Common myeloid progenitor, CD34-positive (primary cell): Measurements from ENCODE around the gene CARD9.
"Not testable (repeated sequence)": the region's sequence is repeated elsewhere in the genome, so short reads cannot be mapped to it uniquely, and the experiment has no call there.

Source experiments
- CTCF ChIA-PET: fragments of 350-600 bp; sonication (Branson Sonifier 250); formaldehyde crosslinking; loops from one replicate; lab custom pipeline; 2021; ENCODE audit warnings: antibody characterized with exemption; lab: Charles Lee
- POLR2A ChIA-PET: fragments of 350-600 bp; sonication (Branson Sonifier 250); formaldehyde crosslinking; loops from one replicate; lab custom pipeline; 2021; ENCODE audit warnings: antibody characterized with exemption; lab: Charles Lee
- DNase-seq, 3 donors: peaks; one replicate each; pipeline versions ENCODE4 v3.0.0 to v3.0.0-alpha.2; 2013
- H3K27ac ChIP-seq, 2 experiments: 1 replicate in 1 of 2; 2 replicates in 1 of 2; pipeline ENCODE4 v1.7.0; 2013; ENCODE audit warnings: inconsistent platforms in 2 of 2, low read length in 2 of 2, mild to moderate bottlenecking in 2 of 2, low read depth in 1 of 2, moderate library complexity in 1 of 2; ENCODE audit not compliant: severe bottlenecking in 2 of 2, insufficient read depth in 1 of 2, poor library complexity in 1 of 2
- H3K27me3 ChIP-seq, 5 experiments: replicated peaks in 2 of 5; 1 replicate in 3 of 5; 2 replicates in 2 of 5; pipeline versions ENCODE4 v1.6.1 to v1.7.0; 2013; ENCODE audit warnings: low read length in 4 of 5, mild to moderate bottlenecking in 2 of 5, moderate library complexity in 2 of 5, inconsistent platforms in 1 of 5; ENCODE audit not compliant: insufficient read depth in 5 of 5, control insufficient read depth in 4 of 5
- H3K36me3 ChIP-seq, 4 experiments: 1 replicate in 2 of 4; 2 replicates in 2 of 4; pipeline versions ENCODE4 v1.6.1 to v1.7.0; 2013; ENCODE audit warnings: low read length in 3 of 4, control low read depth in 1 of 4, mild to moderate bottlenecking in 1 of 4; ENCODE audit not compliant: control insufficient read depth in 4 of 4, insufficient read depth in 4 of 4
- H3K4me1 ChIP-seq, 4 experiments: 1 replicate in 3 of 4; 2 replicates in 1 of 4; pipeline versions ENCODE4 v1.6.1 to v1.7.1; 2013; ENCODE audit warnings: low read length in 3 of 4, mild to moderate bottlenecking in 3 of 4, control low read depth in 1 of 4, inconsistent platforms in 1 of 4, moderate library complexity in 1 of 4; ENCODE audit not compliant: control insufficient read depth in 4 of 4, insufficient read depth in 4 of 4; ENCODE audit errors: control extremely low read depth in 1 of 4
- H3K4me3 ChIP-seq, 7 experiments: 1 replicate in 4 of 7; 2 replicates in 3 of 7; pipeline versions ENCODE4 v1.5.1 to v1.7.0; 2013; ENCODE audit warnings: mild to moderate bottlenecking in 7 of 7, low read length in 6 of 7, moderate library complexity in 6 of 7, inconsistent platforms in 2 of 7, low read depth in 2 of 7, control low read depth in 1 of 7; ENCODE audit not compliant: insufficient read depth in 4 of 7, control insufficient read depth in 1 of 7; ENCODE audit errors: extremely low read depth in 1 of 7
- H3K9me3 ChIP-seq, 5 experiments: 1 replicate in 4 of 5; 2 replicates in 1 of 5; pipeline versions ENCODE4 v1.6.1 to v1.7.1; 2013; ENCODE audit warnings: low read length in 4 of 5, mild to moderate bottlenecking in 2 of 5, inconsistent platforms in 1 of 5, low read depth in 1 of 5, moderate library complexity in 1 of 5; ENCODE audit not compliant: control insufficient read depth in 4 of 5, insufficient read depth in 2 of 5; ENCODE audit errors: control extremely low read depth in 1 of 5
- WGBS: methylation state at CpG from one replicate; pipeline ENCODE4 v1.1.5; 2013; ENCODE audit not compliant: insufficient coverage; 5-methylcytosine and 5-hydroxymethylcytosine counted together

The CARD9 gene

DNA sequence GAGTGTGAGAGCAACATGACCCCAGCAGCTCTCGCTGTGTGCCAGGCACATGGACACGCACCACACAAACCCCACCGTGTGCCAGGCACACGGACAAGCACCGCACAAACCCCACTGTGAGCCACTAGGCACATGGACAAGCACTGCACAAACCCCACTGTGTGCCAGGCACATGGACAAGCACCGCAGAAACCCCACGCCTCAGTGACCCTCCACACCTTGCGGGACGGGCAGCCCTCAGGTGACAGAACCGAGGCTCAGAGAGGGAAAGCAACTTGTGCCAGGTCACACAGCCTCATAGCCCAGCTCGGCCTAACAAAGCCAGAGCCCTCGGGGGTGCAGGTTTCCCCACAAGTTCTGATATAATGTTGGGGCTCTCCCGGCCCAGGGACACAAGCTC, 48.1 kb downstream of the CARD9 start:
- CTCF ChIA-PET: interaction anchor here (0.9 to 9.6 kb wide), 4 partner anchors 13 to 41 kb away, joined by 3 to 101 read pairs (median 3); no protein-coding TSS in a partner anchor
- POLR2A ChIA-PET: no interaction called here
- WGBS: 96% methylated on average over 13 of the region's 13 CpGs
- Histone ChIP-seq H3K27ac (peak overlapping the region; percentile 64 to 79), H3K9me3 (no peaks in the 10 kb centered on the region), H3K27me3 (no peaks in the 10 kb centered on the region), H3K4me1 (peaks cover 0 to 75% (median 61%) of the 10 kb centered on the region in 4 experiments), H3K4me3 (peak overlapping the region in 3 of 7 experiments; percentile 48 to 62 (median 49)), H3K36me3 (peaks cover 0 to 2% (median 0%) of the 10 kb centered on the region in 4 experiments)
- DNase-seq: no peak

DNA sequence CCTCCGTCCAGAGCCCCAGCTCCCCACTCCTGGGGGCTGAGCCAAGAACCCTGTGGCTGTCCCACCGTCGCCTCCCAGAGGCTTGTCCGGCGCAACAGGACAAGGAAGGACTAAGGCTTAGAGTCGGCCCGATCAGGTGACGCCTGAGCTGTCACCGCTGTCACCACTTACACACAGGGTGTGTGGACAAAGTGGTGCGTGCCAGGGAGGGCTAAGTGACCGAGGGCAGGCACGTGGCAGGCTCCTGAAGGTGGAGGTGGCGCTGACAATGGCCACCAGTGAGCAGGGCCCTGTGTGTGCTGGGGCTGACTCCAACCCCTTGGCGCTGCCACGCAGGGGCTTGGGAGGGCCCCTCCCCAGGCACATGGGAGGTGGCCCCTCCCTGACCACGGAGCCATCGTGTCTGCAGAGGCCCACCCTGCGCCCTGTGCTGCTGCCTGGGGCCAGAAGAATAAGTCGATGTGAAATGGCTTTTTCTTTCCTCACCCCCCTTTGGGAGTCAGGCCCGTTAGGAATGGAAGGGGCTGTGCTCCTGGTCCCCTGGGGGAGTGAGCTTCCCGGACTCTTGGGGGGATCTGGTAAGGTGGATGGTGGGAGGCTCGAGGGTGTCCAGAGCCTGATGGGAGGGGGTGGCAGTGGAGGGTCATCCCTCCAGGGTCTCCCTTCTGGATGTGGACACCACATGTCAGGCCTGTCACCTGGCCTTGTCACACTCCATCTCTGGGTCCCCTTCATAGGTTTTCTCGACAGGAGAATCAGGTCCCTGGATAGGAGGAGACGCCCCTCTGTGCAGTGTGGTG, 48.8 kb downstream of the CARD9 start:
- ChIA-PET CTCF (interaction anchor here (0.9 to 9.6 kb wide), 4 partner anchors 12 to 41 kb away, joined by 3 to 101 read pairs (median 4); partner anchors contain the start of gene DNLZ), POLR2A (interaction anchor here (1.2 kb wide), 1 partner anchor 12 kb away, joined by 5 read pairs; no protein-coding TSS in a partner anchor)
- Histone ChIP-seq H3K27me3 (no peaks in the 10 kb centered on the region), H3K9me3 (no peaks in the 10 kb centered on the region), H3K4me1 (peaks cover 0 to 68% (median 58%) of the 10 kb centered on the region in 4 experiments), H3K27ac (peak overlapping the region; percentile 28 to 79), H3K36me3 (no peaks in the 10 kb centered on the region), H3K4me3 (no peak overlapping the region)
- no peak for DNase-seq
- WGBS: 90% methylated on average over 16 of the region's 24 CpGs

DNA sequence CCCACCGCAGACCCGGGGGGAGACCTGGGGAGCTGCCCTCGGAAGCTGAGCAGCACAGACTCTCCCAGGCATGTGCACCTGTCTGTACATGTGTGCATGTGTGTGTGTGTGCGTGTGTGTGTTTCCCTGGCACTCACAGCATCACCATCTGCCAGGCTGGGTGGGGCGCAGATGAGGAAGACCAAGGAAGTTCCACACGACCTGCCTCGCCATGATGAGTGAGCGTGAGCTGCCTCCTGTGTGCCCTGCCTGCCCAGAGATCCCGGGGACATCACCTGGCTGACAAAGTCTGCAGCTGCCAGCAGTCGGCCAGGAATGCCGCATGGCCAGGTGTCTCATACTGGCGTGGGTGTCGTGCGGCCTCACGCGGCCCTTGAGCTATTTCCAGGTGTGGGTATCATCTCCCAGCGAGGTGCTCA, 50.1 kb downstream of the CARD9 start:
- CTCF ChIA-PET: interaction anchor here (0.7 to 9.6 kb wide), 10 partner anchors 7 to 78 kb away, joined by 3 to 101 read pairs (median 4); partner anchors contain the start of gene DNLZ
- POLR2A ChIA-PET: interaction anchor here (0.6 to 1.6 kb wide), 3 partner anchors 14 to 64 kb away, joined by 3 to 5 read pairs (median 3); no protein-coding TSS in a partner anchor
- H3K4me3 ChIP-seq: no peak overlapping the region

DNA sequence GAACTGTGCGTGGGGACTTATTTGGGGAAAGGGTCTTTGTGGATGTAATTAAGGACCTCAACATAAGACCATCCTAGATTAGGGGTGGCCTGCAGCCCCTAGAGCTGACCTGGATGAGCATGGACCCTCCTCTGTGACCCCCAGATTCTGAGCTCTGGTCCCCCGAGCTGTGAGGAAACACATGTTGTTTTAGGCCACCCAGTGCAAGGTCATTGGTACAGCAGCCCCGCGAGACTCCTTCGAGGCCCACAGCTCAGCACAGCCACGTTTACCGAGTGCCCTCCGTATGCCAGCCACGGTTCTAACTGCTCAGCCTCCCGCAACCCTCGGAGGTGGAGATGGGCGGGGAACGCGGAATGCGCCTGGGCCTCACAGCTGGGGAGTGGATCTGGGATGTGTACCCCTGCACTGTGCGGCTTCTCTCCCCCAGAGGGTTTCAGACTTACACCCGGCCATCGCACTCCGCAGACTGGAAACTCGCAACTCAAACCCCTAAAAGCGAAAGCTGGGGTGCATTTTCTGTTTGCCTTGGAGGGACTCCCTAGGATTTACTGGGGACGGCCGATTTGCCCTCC, 50.6 kb downstream of the CARD9 start:
- ChIA-PET CTCF (interaction anchor here (0.7 to 9.6 kb wide), 9 partner anchors 10 to 79 kb away, joined by 3 to 101 read pairs (median 4); partner anchors contain the start of gene DNLZ), POLR2A (interaction anchor here (1.6 kb wide), 1 partner anchor 47 kb away, joined by 3 read pairs; no protein-coding TSS in a partner anchor)
- Histone ChIP-seq H3K9me3 (no peaks in the 10 kb centered on the region), H3K27me3 (no peaks in the 10 kb centered on the region), H3K27ac (no peak overlapping the region), H3K4me1 (peaks cover 0 to 50% (median 43%) of the 10 kb centered on the region in 4 experiments), H3K36me3 (no peaks in the 10 kb centered on the region), H3K4me3 (no peak overlapping the region)
- no peak for DNase-seq
- 91% methylated on average over 22 of the region's 23 CpGs for WGBS

More for the DNA sequence above, 50.1 kb downstream of the CARD9 start:
- WGBS: 95% methylated on average over 9 of the region's 17 CpGs
- no peak for DNase-seq
- Histone ChIP-seq H3K27ac (no peak overlapping the region), H3K4me1 (peaks cover 0 to 55% (median 46%) of the 10 kb centered on the region in 4 experiments), H3K9me3 (no peaks in the 10 kb centered on the region), H3K27me3 (no peaks in the 10 kb centered on the region), H3K36me3 (no peaks in the 10 kb centered on the region)

DNA sequence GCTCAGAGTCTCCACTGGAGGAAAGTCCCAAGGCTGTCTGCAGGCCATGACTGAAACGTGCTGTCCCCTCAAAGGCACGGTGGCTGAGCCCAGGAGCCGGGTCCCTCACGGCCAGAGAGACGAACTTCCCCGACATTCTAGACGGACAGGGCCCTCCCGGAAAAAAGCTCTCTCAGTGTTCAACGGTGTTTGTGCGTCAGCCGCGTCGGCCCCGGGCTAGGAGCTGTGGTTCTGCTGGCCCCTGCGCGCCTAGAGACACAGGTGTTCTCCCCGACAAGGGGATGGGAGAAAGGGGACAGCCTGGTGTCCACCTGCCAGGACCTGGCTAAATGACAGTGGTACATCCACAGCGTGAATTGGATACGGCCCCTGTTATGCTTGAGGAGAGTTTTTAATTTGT, 51.9 kb downstream of the CARD9 start:
- Histone ChIP-seq H3K36me3 (no peaks in the 10 kb centered on the region), H3K9me3 (no peaks in the 10 kb centered on the region), H3K4me3 (no peak overlapping the region), H3K27me3 (no peaks in the 10 kb centered on the region), H3K4me1 (peaks cover 0 to 44% (median 38%) of the 10 kb centered on the region in 4 experiments), H3K27ac (no peak overlapping the region)
- WGBS: 95% methylated on average over 18 of the region's 19 CpGs
- ChIA-PET POLR2A (no interaction called here), CTCF (interaction anchor here (1.7 to 9.6 kb wide), 2 partner anchors 9 to 41 kb away, joined by 5 to 101 read pairs; partner anchors contain the start of gene DNLZ)
- no peak for DNase-seq

DNA sequence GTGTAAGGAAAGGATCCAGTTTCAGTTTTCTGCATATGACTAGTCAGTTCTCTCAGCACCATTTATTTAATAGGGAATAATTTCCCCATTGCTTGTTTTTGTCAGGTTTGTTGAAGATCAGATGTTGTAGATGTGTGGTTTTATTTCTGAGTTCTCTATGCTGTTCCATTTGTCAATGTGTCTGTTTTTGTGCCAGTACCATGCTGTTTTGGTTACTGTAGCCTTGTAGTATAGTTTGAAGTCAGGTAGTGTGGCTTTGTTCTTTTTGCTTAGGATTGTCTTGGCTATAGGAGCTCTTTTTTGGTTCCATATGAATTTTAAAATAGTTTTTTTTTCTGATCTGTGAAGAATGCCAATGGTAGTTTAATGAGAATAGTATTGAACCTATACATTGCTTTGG, 52.5 kb downstream of the CARD9 start:
- H3K27me3 ChIP-seq, POLR2A ChIA-PET: not testable (repeated sequence)
- H3K4me1 ChIP-seq: peaks cover 0 to 38% (median 32%) of the 10 kb centered on the region in 4 experiments

More for the DNA sequence above, 52.5 kb downstream of the CARD9 start:
- H3K36me3 ChIP-seq, H3K9me3 ChIP-seq, H3K27ac ChIP-seq, H3K4me3 ChIP-seq, DNase-seq: not testable (repeated sequence)
- CTCF ChIA-PET: interaction anchor here (1.7 to 9.6 kb wide), 2 partner anchors 9 to 42 kb away, joined by 5 to 101 read pairs; partner anchors contain the start of gene DNLZ
